Measurements from ENCODE around the gene TMTC1.

- TF ChIP-seq CTCF (conservative IDR thresholded peaks at IDR 0.05; ENCODE audit: low read depth in 2 of 2), result no peak
- TF ChIP-seq REST (IDR thresholded peaks at IDR 0.05; ENCODE audit: unreplicated experiment), result no peak
- TF ChIP-seq ETS1 (IDR thresholded peaks at IDR 0.05), result no peak
- TF ChIP-seq EZH2phosphoT487 (IDR thresholded peaks at IDR 0.05; ENCODE audit: unreplicated experiment), result no peak
- TF ChIP-seq EZH2 (IDR thresholded peaks at IDR 0.05; ENCODE audit: low read depth, unreplicated experiment), result no peak
- no peak for TF ChIP-seq POLR2AphosphoS5 (IDR thresholded peaks at IDR 0.05; ENCODE audit: low read depth)
- no peak for TF ChIP-seq ZNF114 (CRISPR knock-in tag; IDR thresholded peaks at IDR 0.05)
- TF ChIP-seq NANOG (IDR thresholded peaks at IDR 0.05; ENCODE audit: borderline replicate concordance), result no peak
- no peak for TF ChIP-seq CREB1 (CRISPR knock-in tag; IDR thresholded peaks at IDR 0.05; ENCODE audit: low read depth)
These were observed 51.6 kb downstream of the TMTC1 start for GRCh38 chr12:29732191-29732590.
